GM18526 (cell line): ENCODE measurements around the gene HPS1.

Experiments used
- POLR2A ChIP-seq: IDR thresholded peaks from 3 replicates; pipeline ENCODE4 v1.6.1; 2011; ENCODE audit not compliant: insufficient read length; ENCODE audit errors: extremely low read depth

Gene HPS1

GRCh38 chr10:98449287-98449686 lies 2.6 kb upstream of the HPS1 start:
- no peak for TF ChIP-seq POLR2A

GRCh38 chr10:98446151-98446660 lies 529 bp downstream of the HPS1 start:
- TF ChIP-seq POLR2A, result no peak

GRCh38 chr10:98445200-98445812 lies 1.4 kb downstream of the HPS1 start:
- TF ChIP-seq POLR2A, result no peak

- no peak for TF ChIP-seq POLR2A
These were observed 2.3 kb downstream of the HPS1 start for GRCh38 chr10:98444314-98445006.

- no peak for TF ChIP-seq POLR2A
These were observed 8.0 kb downstream of the HPS1 start for GRCh38 chr10:98438715-98439114.

GRCh38 chr10:98436704-98437103 lies 10.0 kb downstream of the HPS1 start:
- TF ChIP-seq POLR2A, result no peak

GRCh38 chr10:98435178-98435577 lies 11.6 kb downstream of the HPS1 start:
- TF ChIP-seq POLR2A, result no peak

GRCh38 chr10:98433881-98434732 lies 12.6 kb downstream of the HPS1 start:
- TF ChIP-seq POLR2A, result no peak

GRCh38 chr10:98433371-98433770 lies 13.4 kb downstream of the HPS1 start:
- TF ChIP-seq POLR2A, result no peak

- no peak for TF ChIP-seq POLR2A
These were observed 14.4 kb downstream of the HPS1 start for GRCh38 chr10:98432330-98432729.

- no peak for TF ChIP-seq POLR2A
These were observed 15.7 kb downstream of the HPS1 start for GRCh38 chr10:98431016-98431415.

- no peak for TF ChIP-seq POLR2A
These were observed 16.3 kb downstream of the HPS1 start for GRCh38 chr10:98430427-98430826.

GRCh38 chr10:98429320-98430072 lies 17.2 kb downstream of the HPS1 start:
- TF ChIP-seq POLR2A, result no peak

GRCh38 chr10:98427011-98427515 lies 19.7 kb downstream of the HPS1 start:
- TF ChIP-seq POLR2A, result no peak
